Right lobe of liver (tissue), 4 donors: ENCODE measurements around the gene NRN1L.

Experiments used
- CTCF ChIP-seq, 4 donors: fragments of 200-600 bp in 3 of 4; fragments of 450-650 bp in 1 of 4; IDR thresholded peaks; one replicate each; pipeline versions ENCODE4 v1.5.1 to v1.8.0; 2016 to 2022; ENCODE audit warnings: antibody characterized with exemption in 4 of 4, mild to moderate bottlenecking in 2 of 4
- POLR2A ChIP-seq: fragments of 450-650 bp; IDR thresholded peaks from one replicate; pipeline ENCODE4 v1.6.1; 2017; ENCODE audit warnings: antibody characterized with exemption, mild to moderate bottlenecking
- donor health status: DM: no; HTN: no; CAD: no.
- donor health status: DM: no; HTN: no; CAD: no.
- donor health status: DM: no; HTN: yes; CAD: no.

GRCh38 chr16:67914758-67915495, 30.2 kb downstream of the NRN1L start:
- no peak for TF ChIP-seq CTCF (IDR thresholded peaks at IDR 0.05)
- no peak for TF ChIP-seq POLR2A
